Muscle layer of duodenum (tissue), 2 donors: ENCODE results near the gene RELN.

Experiments used
- H3K27ac ChIP-seq: one replicate; pipeline ENCODE4 v1.7.0; 2013; ENCODE audit warnings: mild to moderate bottlenecking, low read length
- H3K27me3 ChIP-seq: one replicate; pipeline ENCODE4 v1.7.0; 2013; ENCODE audit warnings: low read depth, mild to moderate bottlenecking, control low read depth, low read length
- H3K36me3 ChIP-seq, 2 donors: one replicate each; pipeline ENCODE4 v1.7.0; 2013; ENCODE audit warnings: low read length in 2 of 2, control low read depth in 1 of 2, mild to moderate bottlenecking in 1 of 2; ENCODE audit not compliant: insufficient read depth in 2 of 2, control insufficient read depth in 1 of 2
- H3K4me1 ChIP-seq, 2 donors: one replicate each; pipeline ENCODE4 v1.7.0; 2013; ENCODE audit warnings: low read length in 2 of 2, mild to moderate bottlenecking in 2 of 2, control low read depth in 1 of 2, moderate library complexity in 1 of 2; ENCODE audit not compliant: insufficient read depth in 2 of 2, control insufficient read depth in 1 of 2
- H3K4me3 ChIP-seq, 2 donors: one replicate each; pipeline ENCODE4 v1.7.0; 2013; ENCODE audit warnings: low read length in 2 of 2, low read depth in 1 of 2, mild to moderate bottlenecking in 1 of 2
- H3K9me3 ChIP-seq, 2 donors: one replicate each; pipeline ENCODE4 v1.7.0; 2013; ENCODE audit warnings: low read length in 2 of 2, control low read depth in 1 of 2, mild to moderate bottlenecking in 1 of 2; ENCODE audit not compliant: control insufficient read depth in 1 of 2
- donor health status: healthy.

The RELN gene

GRCh38 chr7:103576641-103577040 is 412.8 kb downstream of the RELN start:
- Histone ChIP-seq H3K9me3 (no peaks in the 10 kb centered on the region), H3K4me3 (no peak overlapping the region), H3K27ac (no peak overlapping the region), H3K27me3 (no peaks in the 10 kb centered on the region), H3K4me1 (no peaks in the 10 kb centered on the region), H3K36me3 (no peaks in the 10 kb centered on the region)

DNA sequence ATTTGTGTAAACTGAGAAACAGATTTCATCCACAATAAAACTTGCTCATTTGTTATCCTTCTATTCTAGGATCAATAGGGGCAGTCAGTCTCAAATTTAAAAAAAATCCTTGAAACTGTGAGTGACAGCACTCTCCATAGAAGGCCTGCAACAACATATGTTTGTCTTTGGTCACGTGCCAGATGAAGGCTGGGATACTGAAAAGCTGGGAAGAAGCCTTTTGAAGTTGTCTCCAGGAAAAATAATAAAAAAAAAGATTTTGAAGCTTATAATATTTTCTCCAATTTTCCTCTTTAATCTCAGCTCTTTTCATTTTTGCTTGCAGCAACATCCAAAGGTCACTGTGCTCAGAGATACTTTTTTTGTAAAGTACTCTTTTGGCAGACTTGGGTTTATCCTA is 414.9 kb downstream of the RELN start:
- H3K9me3 ChIP-seq = no peaks in the 10 kb centered on the region
- H3K27ac ChIP-seq = no peak overlapping the region
- H3K36me3 ChIP-seq = no peaks in the 10 kb centered on the region
- no peaks in the 10 kb centered on the region for H3K4me1 ChIP-seq
- H3K27me3 ChIP-seq = no peaks in the 10 kb centered on the region
- no peak overlapping the region for H3K4me3 ChIP-seq

DNA sequence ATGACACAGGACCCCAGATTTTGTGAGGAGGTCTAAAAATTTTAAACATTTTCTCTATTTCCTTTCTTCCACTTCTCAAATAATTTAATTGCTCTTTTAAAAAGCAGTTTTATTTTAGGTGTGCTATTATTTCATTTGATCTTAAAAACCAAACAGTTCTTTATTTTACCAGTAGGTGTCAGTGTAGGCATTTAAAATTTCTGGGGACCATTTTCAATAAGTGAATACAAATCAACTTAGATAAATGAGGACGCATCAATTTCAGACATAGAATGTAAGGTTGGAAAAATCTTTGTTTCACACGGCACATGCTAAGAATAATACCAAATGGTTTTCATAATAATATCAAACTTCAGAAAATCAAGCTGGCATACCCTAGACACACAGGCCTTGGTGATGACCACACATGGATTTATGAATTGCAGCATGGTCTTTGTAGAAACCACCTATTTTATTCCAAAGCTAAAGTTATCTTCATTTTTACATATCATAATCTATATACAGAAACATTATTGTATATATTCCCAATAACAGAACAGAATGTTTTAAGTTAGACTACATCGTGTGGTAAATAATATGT is 415.9 kb downstream of the RELN start:
- Histone ChIP-seq H3K36me3 (no peaks in the 10 kb centered on the region), H3K4me1 (no peaks in the 10 kb centered on the region), H3K27ac (no peak overlapping the region), H3K4me3 (no peak overlapping the region), H3K9me3 (no peaks in the 10 kb centered on the region), H3K27me3 (no peaks in the 10 kb centered on the region)

DNA sequence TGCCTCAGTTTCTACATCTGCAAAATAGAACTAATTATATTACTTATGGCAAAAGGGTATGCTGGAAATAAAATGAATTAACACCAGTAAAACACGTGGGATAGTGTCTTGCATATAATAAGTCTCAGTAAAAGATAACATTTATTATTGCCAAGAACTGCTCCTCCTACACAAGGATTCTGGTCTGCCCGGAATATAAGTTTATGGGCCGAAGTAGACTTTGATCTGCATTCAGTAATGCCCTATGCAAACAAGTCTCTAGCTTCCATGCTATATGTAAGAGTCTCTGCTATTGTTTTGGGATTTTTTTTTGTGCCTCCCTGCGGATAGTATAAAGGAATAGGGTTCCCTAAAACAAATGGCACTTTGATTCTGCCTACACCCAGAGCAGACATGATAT is 417.9 kb downstream of the RELN start:
- Histone ChIP-seq H3K9me3 (no peaks in the 10 kb centered on the region), H3K27ac (no peak overlapping the region), H3K4me3 (no peak overlapping the region), H3K27me3 (no peaks in the 10 kb centered on the region), H3K4me1 (no peaks in the 10 kb centered on the region), H3K36me3 (no peaks in the 10 kb centered on the region)

DNA sequence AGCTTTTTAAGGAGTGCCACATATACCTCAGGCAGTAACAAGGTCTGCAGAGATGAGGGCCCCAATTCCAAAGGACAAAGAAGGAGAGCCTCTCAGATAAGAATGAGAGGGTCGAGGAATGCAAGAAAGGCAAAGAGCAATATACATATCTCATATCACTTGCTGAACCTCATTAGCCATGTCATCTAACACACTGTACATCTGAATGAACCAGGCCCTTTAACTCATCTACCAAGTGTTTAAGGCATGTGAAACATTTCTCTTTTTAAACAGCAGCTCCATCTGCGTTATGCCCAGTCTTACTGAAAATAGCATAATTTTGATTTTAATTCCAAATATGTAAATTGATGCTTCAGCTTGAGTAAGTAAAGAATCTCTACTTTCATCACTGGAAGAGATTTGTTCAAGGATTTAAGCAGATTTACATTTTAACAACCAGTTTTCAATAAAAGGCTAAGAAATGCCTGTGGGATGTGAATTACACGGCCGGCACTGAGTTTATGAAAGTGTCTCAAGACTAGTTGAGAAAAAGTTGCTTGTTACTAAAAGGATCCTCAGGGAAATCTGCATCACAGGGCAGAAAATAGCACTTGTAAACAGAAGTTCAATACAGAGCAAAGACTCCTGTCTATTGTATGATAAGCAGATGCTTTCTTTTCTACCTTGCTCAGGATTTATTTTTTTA is 419.7 kb downstream of the RELN start:
- Histone ChIP-seq H3K9me3 (no peaks in the 10 kb centered on the region), H3K27ac (no peak overlapping the region)

DNA sequence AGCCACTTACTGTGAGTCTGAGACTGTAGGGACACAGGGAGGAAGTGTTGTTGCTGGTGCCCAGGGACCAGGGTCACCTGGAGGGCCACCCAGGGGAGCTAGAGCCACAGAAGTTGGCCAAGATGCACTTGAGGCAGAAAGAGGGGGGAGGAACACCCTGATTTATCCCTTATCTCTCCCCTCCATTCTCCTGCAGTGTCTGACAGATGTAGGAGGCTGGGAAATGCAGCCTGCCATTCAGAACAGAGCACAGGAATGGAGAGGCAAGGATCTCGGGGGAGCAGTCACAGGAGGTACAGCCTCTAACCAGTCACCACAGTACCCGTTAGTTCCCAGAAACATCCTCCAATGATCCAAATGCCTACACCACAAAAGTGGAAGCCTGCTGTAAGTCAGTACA is 425.0 kb downstream of the RELN start:
- no peak overlapping the region for H3K27ac ChIP-seq

More for the DNA sequence above, 419.7 kb downstream of the RELN start:
- H3K27me3 ChIP-seq = no peaks in the 10 kb centered on the region
- H3K36me3 ChIP-seq = no peaks in the 10 kb centered on the region
- H3K4me1 ChIP-seq = no peaks in the 10 kb centered on the region
- H3K4me3 ChIP-seq = no peak overlapping the region

DNA sequence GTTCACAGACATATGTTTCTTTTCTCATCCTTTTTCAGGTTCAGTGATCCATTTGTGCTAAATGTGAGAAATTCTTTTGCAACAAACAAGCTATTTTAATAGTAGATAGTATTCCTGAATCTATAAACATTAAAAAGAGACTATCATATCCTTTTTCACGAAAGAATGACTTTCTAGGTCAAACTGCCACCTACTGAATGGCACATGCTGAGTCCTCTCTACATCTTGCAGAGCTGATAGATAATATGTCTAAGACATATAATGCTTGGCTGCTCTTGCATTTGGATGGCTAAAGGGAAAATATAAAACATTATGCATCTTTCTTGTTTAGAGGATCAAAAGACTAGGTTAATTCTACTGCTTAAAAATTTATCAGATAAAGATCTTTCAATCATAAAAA is 429.3 kb downstream of the RELN start:
- H3K36me3 ChIP-seq = no peaks in the 10 kb centered on the region
- H3K27me3 ChIP-seq = no peaks in the 10 kb centered on the region
- H3K27ac ChIP-seq = no peak overlapping the region
- no peak overlapping the region for H3K4me3 ChIP-seq
- no peaks in the 10 kb centered on the region for H3K9me3 ChIP-seq
- no peaks in the 10 kb centered on the region for H3K4me1 ChIP-seq

More for the DNA sequence above, 425.0 kb downstream of the RELN start:
- Histone ChIP-seq H3K36me3 (no peaks in the 10 kb centered on the region), H3K9me3 (no peaks in the 10 kb centered on the region), H3K4me3 (no peak overlapping the region), H3K4me1 (no peaks in the 10 kb centered on the region), H3K27me3 (no peaks in the 10 kb centered on the region)

GRCh38 chr7:103551016-103551415 is 438.4 kb downstream of the RELN start:
- H3K4me3 ChIP-seq = no peak overlapping the region
- H3K9me3 ChIP-seq = no peaks in the 10 kb centered on the region
- no peaks in the 10 kb centered on the region for H3K27me3 ChIP-seq
- no peaks in the 10 kb centered on the region for H3K4me1 ChIP-seq
- H3K36me3 ChIP-seq = no peaks in the 10 kb centered on the region
- H3K27ac ChIP-seq = no peak overlapping the region

DNA sequence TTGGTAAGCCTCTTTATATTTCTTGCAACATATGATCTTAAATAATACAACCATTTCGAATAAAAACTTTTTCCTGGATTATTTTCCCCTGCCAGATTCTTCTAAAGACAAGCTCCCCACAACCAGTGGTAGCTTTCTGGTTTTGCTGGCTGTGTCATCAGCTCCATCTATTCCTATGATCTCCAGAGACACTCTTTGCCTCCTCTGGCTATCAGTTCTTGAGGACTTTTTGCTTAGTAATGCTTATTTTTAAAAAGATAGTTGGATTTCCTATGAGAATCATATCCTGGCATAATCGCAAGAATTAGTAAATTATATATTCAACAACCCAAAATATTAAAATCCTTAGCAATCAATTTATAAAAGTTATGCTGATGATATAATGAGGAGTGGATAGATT is 439.7 kb downstream of the RELN start:
- Histone ChIP-seq H3K36me3 (no peaks in the 10 kb centered on the region), H3K27ac (no peak overlapping the region), H3K27me3 (no peaks in the 10 kb centered on the region), H3K4me3 (no peak overlapping the region), H3K9me3 (no peaks in the 10 kb centered on the region), H3K4me1 (no peaks in the 10 kb centered on the region)

- Histone ChIP-seq H3K4me1 (no peaks in the 10 kb centered on the region), H3K36me3 (no peaks in the 10 kb centered on the region), H3K9me3 (no peaks in the 10 kb centered on the region), H3K27me3 (no peaks in the 10 kb centered on the region), H3K27ac (no peak overlapping the region), H3K4me3 (no peak overlapping the region)
These were observed 441.8 kb downstream of the RELN start for GRCh38 chr7:103547451-103548284.

GRCh38 chr7:103542470-103542869 is 447.0 kb downstream of the RELN start:
- Histone ChIP-seq H3K36me3 (no peaks in the 10 kb centered on the region), H3K4me1 (no peaks in the 10 kb centered on the region), H3K27ac (no peak overlapping the region), H3K9me3 (no peaks in the 10 kb centered on the region), H3K4me3 (no peak overlapping the region), H3K27me3 (no peaks in the 10 kb centered on the region)
